Measurements from ENCODE around the gene MANEA. TPM values are rescaled to one million over a fixed set of nuclear protein-coding genes. Genes with fewer than 3 reads are reported as not detected.

Gene MANEA
- total and polyA plus RNA-seq, 3 donors from 2014 or later = 10.9 to 13.0 (median 11.3) TPM

GRCh38 chr6:95593025-95593424 is 15.7 kb downstream of the MANEA start:
- H3K4me1 ChIP-seq = no peaks in the 10 kb centered on the region
- no peak for TF ChIP-seq POLR2A (IDR thresholded peaks at IDR 0.05)
- TF ChIP-seq CTCF (IDR thresholded peaks at IDR 0.05) = no peak
- H3K27ac ChIP-seq = no peak overlapping the region
- H3K9me3 ChIP-seq = no peaks in the 10 kb centered on the region
- H3K36me3 ChIP-seq (ENCODE audit: low read depth, missing control alignments) = no peaks in the 10 kb centered on the region
- no peak for DNase-seq
- intact Hi-C loops (cut with DNase I; ENCODE audit: low total_unique reads) = no loop called here
- 43 to 48% methylated on average over 2 of the region's 2 CpGs for WGBS, 2 donors
- no peak overlapping the region for H3K4me3 ChIP-seq
- H3K27me3 ChIP-seq = no peaks in the 10 kb centered on the region

GRCh38 chr6:95596021-95596420 is 18.7 kb downstream of the MANEA start:
- no peaks in the 10 kb centered on the region for H3K36me3 ChIP-seq (ENCODE audit: low read depth, missing control alignments)
- H3K4me3 ChIP-seq = no peak overlapping the region
- WGBS, 2 donors = 87 to 92% methylated on average over 3 of the region's 3 CpGs
- no peak for TF ChIP-seq POLR2A (IDR thresholded peaks at IDR 0.05)
- TF ChIP-seq CTCF (IDR thresholded peaks at IDR 0.05) = no peak
- H3K27me3 ChIP-seq = no peaks in the 10 kb centered on the region
- intact Hi-C loops (cut with DNase I; ENCODE audit: low total_unique reads) = no loop called here
- DNase-seq = no peak
- H3K4me1 ChIP-seq = no peaks in the 10 kb centered on the region
- H3K27ac ChIP-seq = no peak overlapping the region
- no peaks in the 10 kb centered on the region for H3K9me3 ChIP-seq

GRCh38 chr6:95599706-95600105 is 22.4 kb downstream of the MANEA start:
- no peaks in the 10 kb centered on the region for H3K9me3 ChIP-seq
- DNase-seq = no peak
- intact Hi-C loops (cut with DNase I; ENCODE audit: low total_unique reads) = no loop called here
- no peak overlapping the region for H3K4me3 ChIP-seq
- TF ChIP-seq CTCF (IDR thresholded peaks at IDR 0.05) (no peak), POLR2A (IDR thresholded peaks at IDR 0.05) (no peak)
- no peaks in the 10 kb centered on the region for H3K4me1 ChIP-seq
- H3K36me3 ChIP-seq (ENCODE audit: low read depth, missing control alignments) = no peaks in the 10 kb centered on the region
- no peak overlapping the region for H3K27ac ChIP-seq
- H3K27me3 ChIP-seq = no peaks in the 10 kb centered on the region

- Histone ChIP-seq H3K9me3 (no peaks in the 10 kb centered on the region), H3K4me1 (no peaks in the 10 kb centered on the region), H3K27ac (no peak overlapping the region), H3K27me3 (no peaks in the 10 kb centered on the region), H3K4me3 (no peak overlapping the region), H3K36me3 (ENCODE audit: low read depth, missing control alignments) (no peaks in the 10 kb centered on the region)
- DNase-seq = no peak
- TF ChIP-seq CTCF (IDR thresholded peaks at IDR 0.05) = no peak
- TF ChIP-seq POLR2A (IDR thresholded peaks at IDR 0.05) = no peak
- intact Hi-C loops (cut with DNase I; ENCODE audit: low total_unique reads) = no loop called here
- WGBS, 2 donors = 93 to 96% methylated on average over 3 of the region's 3 CpGs
Measured at GRCh38 chr6:95601133-95601532, 23.8 kb downstream of the MANEA start.

- DNase-seq = no peak
- H3K27ac ChIP-seq = no peak overlapping the region
- WGBS, 2 donors = 47 to 49% methylated on average over 3 of the region's 3 CpGs
- H3K36me3 ChIP-seq (ENCODE audit: low read depth, missing control alignments) = no peaks in the 10 kb centered on the region
- no peaks in the 10 kb centered on the region for H3K27me3 ChIP-seq
- H3K4me3 ChIP-seq = no peak overlapping the region
- TF ChIP-seq CTCF (IDR thresholded peaks at IDR 0.05) (no peak), POLR2A (IDR thresholded peaks at IDR 0.05) (no peak)
- intact Hi-C loops (cut with DNase I; ENCODE audit: low total_unique reads) = no loop called here
- no peaks in the 10 kb centered on the region for H3K9me3 ChIP-seq
- H3K4me1 ChIP-seq = no peaks in the 10 kb centered on the region
Measured at GRCh38 chr6:95614094-95614493, 36.8 kb downstream of the MANEA start.
